HG03442 (cell line): Measurements from ENCODE around the gene CAMTA1.

Experiments
- ATAC-seq: cut with Tn5 transposase; IDR thresholded peaks from one replicate; pipeline ENCODE4 v1.9.1; 2021; ENCODE audit warnings: mild to moderate bottlenecking, moderate library complexity; ENCODE audit not compliant: unreplicated experiment

CAMTA1 gene

DNA sequence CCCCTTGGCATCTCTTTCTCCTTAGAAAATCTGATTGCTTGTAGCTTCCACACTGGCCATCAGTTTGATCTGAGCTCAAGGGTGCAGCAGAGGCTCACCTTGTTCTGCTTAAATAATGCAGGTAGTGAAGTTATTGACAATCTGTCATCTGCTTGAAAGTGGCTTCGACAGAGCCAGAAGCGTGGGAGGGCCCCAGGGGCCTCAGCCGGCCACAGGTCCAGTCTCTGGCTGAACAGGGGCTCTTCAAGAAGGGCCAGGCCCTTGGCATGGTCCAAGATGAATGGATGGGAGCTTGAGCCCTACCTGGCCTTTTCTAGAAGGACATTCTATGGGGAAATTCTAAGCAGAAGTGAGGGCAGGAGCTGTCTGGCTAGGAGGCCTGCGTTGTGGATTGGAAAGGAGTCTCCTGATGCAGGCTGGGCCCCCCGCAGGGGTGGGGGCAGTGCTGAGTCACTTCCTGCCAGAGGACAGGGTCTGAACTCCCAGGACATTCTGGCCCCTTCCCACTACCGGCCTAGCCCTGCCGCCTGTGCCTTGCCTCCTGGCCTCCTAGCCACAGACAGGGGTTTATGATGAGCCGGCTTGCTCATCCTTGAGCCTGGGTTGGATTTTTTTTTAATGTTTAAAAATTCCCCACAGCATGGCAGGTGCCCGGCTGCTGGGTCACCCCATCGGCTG, 823.5 kb downstream of the CAMTA1 start:
- ATAC-seq: no peak

DNA sequence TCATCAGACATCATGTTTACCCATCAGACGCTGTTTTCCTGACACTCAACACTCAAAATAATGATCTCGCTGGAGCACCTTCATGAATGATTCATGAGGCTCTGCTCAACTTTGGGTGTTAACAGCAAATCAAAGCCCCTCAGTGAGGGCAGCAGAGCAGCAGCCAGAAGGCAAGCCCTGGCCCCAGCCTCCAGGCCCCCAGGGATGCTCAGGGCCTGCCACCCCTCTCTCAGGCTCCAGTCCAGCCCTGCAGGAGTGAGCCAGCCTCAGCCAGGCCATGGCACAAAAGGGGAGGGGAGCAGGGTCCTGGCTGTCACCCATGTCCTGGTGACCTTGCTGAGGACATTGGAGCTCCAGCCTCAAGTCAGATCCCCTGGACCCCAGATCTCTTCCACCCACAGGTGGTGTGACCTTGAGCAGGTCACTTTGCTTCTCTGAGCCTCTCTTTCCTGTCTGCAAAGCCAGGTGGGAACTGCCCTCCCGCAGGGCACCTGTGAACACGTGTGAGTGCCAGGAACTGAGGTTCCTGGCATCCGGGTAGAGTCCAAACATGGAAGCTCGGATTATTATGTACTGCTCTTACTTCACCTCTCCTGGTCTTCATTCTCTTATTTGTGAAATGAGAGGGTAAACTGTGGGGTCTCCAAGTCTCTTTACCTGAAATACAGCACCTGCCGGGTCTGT, 824.2 kb downstream of the CAMTA1 start:
- ATAC-seq: no peak

- no peak for ATAC-seq
Measured at GRCh38 chr1:7610106-7610731, 825.0 kb downstream of the CAMTA1 start.

- no peak for ATAC-seq
Measured at GRCh38 chr1:7610936-7611335, 825.7 kb downstream of the CAMTA1 start.

DNA sequence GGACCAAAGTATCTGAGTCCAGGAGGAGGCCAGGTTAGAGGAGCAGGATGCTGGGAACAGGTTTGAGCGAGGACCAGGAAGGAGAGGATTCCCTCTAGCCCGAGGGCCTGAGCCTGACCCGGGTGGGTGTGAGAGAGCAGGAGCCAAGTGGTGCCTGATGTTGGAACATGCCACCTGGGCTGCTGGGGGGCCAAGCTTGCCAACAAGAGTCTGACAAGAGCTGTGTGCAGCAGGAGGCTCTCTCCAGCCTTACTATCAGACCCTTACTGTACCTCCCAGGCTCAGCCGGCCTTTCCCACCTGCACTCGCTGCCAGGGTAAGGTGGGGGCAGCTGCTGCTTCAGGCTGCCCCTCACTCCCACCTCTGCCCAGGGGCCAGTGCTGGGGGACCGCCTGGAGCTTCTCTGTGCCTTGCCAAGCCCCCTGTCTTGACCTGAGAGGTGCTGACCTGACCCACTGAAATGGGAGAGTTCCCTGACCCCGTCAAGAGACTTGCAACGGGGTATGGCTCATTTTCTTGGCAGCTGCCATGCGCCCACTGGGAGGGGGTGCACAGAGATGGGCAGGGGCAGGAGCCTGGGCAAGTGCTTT, 826.3 kb downstream of the CAMTA1 start:
- ATAC-seq: no peak

GRCh38 chr1:7613106-7613850, 828.0 kb downstream of the CAMTA1 start:
- no peak for ATAC-seq

DNA sequence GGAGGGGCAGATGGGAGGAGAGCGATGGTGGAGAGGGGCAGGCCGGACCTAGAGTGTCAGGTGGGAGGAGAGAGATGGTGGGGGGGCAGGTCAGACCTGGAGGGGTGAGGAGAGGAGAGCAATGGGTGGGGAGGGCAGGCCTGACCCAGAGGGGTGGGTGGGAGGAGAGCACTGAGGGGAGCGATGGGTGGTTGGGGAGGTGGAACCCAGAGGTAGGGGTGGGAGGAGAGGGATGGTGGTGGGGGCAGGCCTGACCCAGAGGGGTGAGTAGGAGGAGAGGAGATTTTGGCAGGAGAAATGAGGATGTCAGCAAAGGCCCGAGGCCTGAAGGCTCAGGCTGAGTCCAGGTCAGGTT, 828.6 kb downstream of the CAMTA1 start:
- no peak for ATAC-seq

DNA sequence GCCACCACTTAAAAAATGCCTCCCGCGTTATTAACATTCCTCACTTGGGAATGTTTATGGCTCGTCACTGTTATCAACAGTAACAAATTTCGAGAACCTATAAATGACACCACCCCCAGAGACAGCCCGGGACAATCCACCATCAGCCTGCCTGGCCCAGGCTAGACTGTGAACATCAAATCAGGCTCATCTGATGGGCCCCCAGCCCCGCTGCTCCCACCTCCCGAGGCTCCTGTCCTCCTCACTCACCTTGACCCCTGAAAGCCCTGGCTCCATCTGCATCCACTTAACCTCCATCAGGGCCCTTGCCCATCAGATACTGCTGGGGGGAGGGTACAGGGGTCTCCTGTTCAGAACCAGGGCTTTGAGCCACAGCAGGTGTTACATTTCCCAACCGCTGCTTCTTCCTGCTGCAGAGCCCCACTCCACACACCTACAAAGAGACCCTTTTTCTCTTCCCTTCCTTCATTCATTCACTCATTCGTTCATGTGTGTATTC, 829.4 kb downstream of the CAMTA1 start:
- no peak for ATAC-seq

- no peak for ATAC-seq
Measured at GRCh38 chr1:7615138-7615537, 829.9 kb downstream of the CAMTA1 start.

DNA sequence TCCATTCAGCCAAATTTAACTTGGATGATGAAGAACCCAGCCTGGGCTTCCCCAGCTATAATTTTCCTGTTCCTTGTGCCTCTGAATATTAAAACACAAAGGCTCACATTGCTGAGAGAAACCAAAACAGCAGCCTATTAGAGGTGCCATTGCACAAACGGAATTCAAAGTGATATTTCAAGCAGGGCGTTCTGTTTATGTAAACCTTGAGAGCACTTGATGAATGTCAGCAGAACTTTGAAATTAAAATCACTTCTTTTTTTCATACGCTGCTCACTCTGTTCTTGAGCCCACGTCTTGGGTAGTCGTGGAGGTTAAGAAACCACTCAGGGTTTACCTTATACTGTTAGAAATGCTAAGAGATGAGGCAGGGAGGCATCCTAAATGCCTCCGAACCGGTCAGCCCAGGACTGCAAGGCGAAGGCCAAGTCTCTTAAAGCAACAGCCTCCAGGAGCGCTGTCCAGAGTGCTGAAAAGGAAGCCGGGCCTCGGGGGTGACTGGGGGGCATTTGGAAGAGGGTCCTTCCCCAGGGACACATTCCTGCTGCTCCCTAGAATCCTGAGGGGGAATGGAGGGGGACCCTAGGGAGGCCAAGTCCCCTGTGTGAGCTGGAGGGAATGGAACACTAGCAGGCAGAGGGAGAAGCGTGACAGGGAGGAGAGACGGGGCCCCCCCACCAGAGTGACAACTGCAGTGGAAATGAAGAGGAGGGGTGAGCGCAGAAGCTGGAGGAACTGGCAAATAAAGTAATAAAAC, 831.0 kb downstream of the CAMTA1 start:
- ATAC-seq: no peak

DNA sequence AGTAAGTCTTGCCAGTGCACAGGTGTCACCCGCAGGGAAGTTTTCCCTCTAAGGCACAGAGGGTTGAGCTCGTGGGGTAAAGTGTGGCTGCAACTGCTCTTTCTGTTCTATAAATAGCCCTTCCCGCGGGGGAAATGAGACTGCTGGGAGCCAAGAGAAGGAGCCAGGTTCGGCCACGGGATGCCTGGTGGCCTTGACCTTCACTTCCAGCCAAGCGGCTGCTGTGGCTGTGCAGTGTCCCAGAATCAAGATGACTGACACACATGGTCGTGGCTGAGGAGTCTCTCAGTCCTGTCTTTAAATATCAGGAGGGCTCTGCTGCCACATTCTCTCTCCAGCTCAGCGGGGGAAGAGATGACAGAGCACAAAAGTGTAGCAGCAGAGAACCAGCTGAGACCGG, 831.7 kb downstream of the CAMTA1 start:
- ATAC-seq: no peak

GRCh38 chr1:7617826-7618225, 832.6 kb downstream of the CAMTA1 start:
- ATAC-seq: no peak

GRCh38 chr1:7620196-7620595, 834.9 kb downstream of the CAMTA1 start:
- no peak for ATAC-seq

DNA sequence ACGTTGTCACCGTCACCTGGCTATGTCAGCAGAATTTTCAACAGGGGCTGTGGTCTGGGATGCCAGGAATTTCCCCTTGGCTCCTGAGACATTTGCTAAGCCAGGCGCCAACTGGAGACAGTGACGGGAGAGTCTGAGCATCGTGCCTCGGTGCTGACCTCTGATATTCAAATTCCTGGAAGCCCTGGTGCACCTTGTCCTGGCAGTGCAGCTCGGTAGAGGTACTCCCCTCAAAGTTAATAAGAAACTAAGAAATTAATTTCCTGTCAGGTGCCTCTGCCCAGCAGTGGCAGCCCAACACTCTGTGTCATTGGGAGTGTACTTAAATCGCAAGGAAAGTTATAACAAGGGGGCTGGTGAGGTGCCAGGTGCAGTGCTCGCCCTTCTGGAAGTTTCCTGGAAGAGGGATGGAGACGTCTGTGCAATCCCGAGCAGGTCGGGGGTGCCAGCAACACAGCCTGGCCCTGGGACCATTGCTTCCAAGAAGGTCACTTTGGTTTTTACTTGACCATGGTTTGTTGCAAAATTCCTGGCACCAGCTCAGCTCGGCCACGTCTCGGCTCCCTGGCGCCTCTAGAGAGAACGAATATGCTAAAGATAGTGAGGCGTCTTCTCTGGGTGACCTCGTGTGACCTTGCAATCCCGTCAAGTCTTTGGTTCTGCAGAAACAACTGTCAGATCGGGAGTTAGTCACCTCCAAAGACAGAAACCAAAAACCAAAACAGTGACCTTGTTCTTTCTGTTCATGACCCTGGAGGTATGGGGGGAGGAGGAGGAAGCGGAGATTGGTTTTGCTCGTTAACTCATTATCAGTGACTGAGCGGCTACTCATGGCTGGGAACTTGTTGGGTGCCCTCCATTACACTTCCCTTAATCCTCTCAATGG, 836.3 kb downstream of the CAMTA1 start:
- no peak for ATAC-seq

DNA sequence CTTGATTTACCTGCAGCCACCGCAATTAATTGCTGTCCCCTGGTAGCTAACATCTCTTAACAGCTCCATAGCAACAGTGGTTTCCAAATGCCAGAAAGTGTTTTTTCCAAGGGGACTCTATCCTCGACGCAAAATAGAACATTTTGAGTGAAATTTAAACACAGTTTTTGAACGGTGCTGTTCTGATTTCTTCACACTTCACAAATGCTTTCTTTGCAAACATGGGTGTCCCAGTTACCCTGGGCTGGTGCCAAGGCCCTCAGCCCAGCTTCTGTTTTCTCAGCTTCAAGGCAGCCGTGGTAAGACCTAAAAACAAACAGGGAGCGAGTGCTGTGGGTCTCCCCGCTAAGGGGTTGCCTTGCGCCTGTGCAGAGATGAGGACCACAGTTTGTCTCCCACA, 838.6 kb downstream of the CAMTA1 start:
- no peak for ATAC-seq

DNA sequence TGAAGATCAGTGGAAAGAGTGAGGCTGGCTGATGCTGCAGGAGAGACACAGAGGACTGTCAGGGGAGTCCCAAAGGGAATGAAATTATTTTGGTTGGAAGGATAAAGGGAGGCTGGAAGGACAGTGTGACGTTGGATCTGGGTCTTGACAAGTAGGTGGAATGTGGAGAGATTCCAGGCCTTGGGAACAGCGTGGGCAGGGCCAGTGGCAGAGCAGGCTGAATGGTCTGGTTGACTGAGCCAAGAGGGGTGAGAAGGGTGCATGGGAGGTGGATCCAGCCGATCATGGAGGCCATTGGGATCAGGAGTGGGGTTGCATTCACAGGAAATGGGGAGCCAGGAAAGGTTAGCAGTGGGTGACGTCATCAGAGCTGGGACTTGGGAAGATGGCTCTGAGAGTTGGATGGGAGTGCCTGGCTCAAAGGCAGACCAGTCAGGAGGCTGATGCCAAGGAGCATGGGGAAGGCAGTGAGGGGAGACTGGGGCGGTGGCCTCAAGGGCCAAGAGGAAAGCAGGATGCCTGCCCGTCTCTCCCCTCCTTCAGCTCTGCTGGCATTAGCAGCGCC, 839.6 kb downstream of the CAMTA1 start:
- ATAC-seq: no peak

GRCh38 chr1:7625401-7625800, 840.1 kb downstream of the CAMTA1 start:
- no peak for ATAC-seq

- ATAC-seq: no peak
Measured at GRCh38 chr1:7628273-7628672, 843.0 kb downstream of the CAMTA1 start.

DNA sequence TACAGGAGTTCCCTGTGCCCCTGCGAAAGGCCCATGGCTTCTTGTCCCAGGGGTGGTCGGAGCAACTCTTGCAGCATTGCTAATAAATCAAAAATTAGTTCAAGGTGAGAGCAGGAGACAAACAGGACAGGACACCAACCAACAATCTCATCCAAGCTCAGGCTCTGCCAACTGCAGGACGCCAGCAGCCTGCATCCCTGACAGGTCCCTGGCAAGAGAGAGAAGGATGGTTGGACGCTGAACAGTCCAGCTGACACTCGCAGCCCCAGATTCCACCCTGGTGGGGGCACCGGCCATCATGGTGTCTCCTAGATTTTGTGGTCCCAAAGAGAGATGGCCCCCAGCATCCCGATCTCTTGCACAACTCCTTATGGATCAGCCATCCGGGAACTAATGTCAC, 843.8 kb downstream of the CAMTA1 start:
- ATAC-seq: no peak
